ENCODE measurements around the gene LRMDA.

GRCh38 chr10:75528392-75528791 lies 97.0 kb downstream of the LRMDA start:
- TF ChIP-seq POLR2A (IDR thresholded peaks at IDR 0.05) (no peak), POLR2AphosphoS5 (IDR thresholded peaks at IDR 0.05) (no peak)
